WTC11 (cell line): ENCODE data around the gene SREBF2.

Experiments
- ATF1 ChIP-seq: sonication (generic); formaldehyde crosslinking; IDR thresholded peaks from 2 replicates; pipeline ENCODE4 v1.8.1; 2023; ENCODE audit warnings: mild to moderate bottlenecking, moderate library complexity, missing genetic modification reagents
- FOXK1 ChIP-seq: sonication (generic); formaldehyde crosslinking; IDR thresholded peaks from 2 replicates; pipeline ENCODE4 v1.8.0; 2022; ENCODE audit warnings: mild to moderate bottlenecking, moderate library complexity, missing genetic modification reagents
- MXD4 ChIP-seq: fragments of 250-450 bp; sonication (Bioruptor Pico); IDR thresholded peaks from 2 replicates; pipeline ENCODE4 v1.8.0; 2021; ENCODE audit warnings: mild to moderate bottlenecking, moderate library complexity, borderline replicate concordance
- MYBL2 ChIP-seq: sonication (generic); formaldehyde crosslinking; IDR thresholded peaks from 2 replicates; pipeline ENCODE4 v1.8.1; 2023; ENCODE audit warnings: mild to moderate bottlenecking, moderate library complexity, missing genetic modification reagents
- NFATC4 ChIP-seq: fragments of 250-450 bp; sonication (Bioruptor Pico); IDR thresholded peaks from 2 replicates; pipeline ENCODE4 v1.9.0; 2021; ENCODE audit warnings: mild to moderate bottlenecking
- RELA ChIP-seq: sonication (generic); formaldehyde crosslinking; IDR thresholded peaks from 2 replicates; pipeline ENCODE4 v1.8.1; 2022; ENCODE audit warnings: missing genetic modification reagents, mild to moderate bottlenecking, borderline replicate concordance
- SMAD3 ChIP-seq: sonication (generic); formaldehyde crosslinking; IDR thresholded peaks from 2 replicates; pipeline ENCODE4 v1.8.0; 2022; ENCODE audit warnings: missing genetic modification reagents, mild to moderate bottlenecking, borderline replicate concordance
- TF ChIP-seq, protein P1 (sequence below): sonication (generic); formaldehyde crosslinking; IDR thresholded peaks from 2 replicates; pipeline ENCODE4 v1.8.0; 2022; ENCODE audit warnings: mild to moderate bottlenecking, missing genetic modification reagents
- TF ChIP-seq, protein P2 (sequence below): fragments of 200-600 bp; IDR thresholded peaks from 2 replicates; pipeline ENCODE4 v1.8.0; 2022; ENCODE audit warnings: antibody characterized with exemption

DNA sequence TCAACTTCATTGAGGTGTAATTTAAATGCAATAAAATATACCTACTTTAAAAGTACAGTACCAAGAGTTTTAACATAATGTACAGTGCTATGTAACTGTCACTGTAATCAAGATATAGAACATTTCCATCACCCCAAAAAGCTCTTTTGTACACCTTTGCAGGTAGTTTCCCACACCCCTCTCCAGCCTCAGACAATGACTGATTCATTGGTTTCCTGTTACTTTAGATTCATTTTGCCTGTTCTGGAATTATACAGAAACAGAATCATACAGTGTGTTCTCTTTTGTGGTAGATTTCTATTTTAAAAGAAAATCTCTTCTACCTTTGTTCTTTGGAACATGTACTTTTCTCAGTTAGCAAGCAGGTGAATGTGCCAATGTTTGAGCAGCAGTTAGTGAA is 43.8 kb downstream of the SREBF2 start:
- TF ChIP-seq, protein P1, sequence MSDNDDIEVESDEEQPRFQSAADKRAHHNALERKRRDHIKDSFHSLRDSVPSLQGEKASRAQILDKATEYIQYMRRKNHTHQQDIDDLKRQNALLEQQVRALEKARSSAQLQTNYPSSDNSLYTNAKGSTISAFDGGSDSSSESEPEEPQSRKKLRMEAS (CRISPR knock-in tag), result no peak
- TF ChIP-seq RELA (CRISPR knock-in tag) (no peak), FOXK1 (CRISPR knock-in tag) (no peak), MXD4 (CRISPR knock-in tag) (no peak), ATF1 (CRISPR knock-in tag) (no peak), MYBL2 (CRISPR knock-in tag) (no peak), SMAD3 (no peak), NFATC4 (no peak)
- TF ChIP-seq, protein P2, sequence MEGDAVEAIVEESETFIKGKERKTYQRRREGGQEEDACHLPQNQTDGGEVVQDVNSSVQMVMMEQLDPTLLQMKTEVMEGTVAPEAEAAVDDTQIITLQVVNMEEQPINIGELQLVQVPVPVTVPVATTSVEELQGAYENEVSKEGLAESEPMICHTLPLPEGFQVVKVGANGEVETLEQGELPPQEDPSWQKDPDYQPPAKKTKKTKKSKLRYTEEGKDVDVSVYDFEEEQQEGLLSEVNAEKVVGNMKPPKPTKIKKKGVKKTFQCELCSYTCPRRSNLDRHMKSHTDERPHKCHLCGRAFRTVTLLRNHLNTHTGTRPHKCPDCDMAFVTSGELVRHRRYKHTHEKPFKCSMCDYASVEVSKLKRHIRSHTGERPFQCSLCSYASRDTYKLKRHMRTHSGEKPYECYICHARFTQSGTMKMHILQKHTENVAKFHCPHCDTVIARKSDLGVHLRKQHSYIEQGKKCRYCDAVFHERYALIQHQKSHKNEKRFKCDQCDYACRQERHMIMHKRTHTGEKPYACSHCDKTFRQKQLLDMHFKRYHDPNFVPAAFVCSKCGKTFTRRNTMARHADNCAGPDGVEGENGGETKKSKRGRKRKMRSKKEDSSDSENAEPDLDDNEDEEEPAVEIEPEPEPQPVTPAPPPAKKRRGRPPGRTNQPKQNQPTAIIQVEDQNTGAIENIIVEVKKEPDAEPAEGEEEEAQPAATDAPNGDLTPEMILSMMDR, result no peak
